Colonic mucosa (tissue), 4 donors: ENCODE data around the gene HNRNPR. TPM values are rescaled to one million over a fixed set of nuclear protein-coding genes. Genes with fewer than 3 reads are reported as not detected.
"Not testable (repeated sequence)": the region's sequence is repeated elsewhere in the genome, so short reads cannot be mapped to it uniquely, and the experiment has no call there.

Experiments used
- DNase-seq: peaks from one replicate; pipeline ENCODE4 v3.0.0-alpha.2; 2020
- H3K27ac ChIP-seq: fragments of 200-600 bp; one replicate; pipeline ENCODE4 v1.8.0; 2021
- H3K27me3 ChIP-seq: fragments of 200-600 bp; one replicate; pipeline ENCODE4 v1.8.0; 2021
- H3K36me3 ChIP-seq: fragments of 200-600 bp; one replicate; pipeline ENCODE4 v1.8.0; 2021
- H3K4me1 ChIP-seq: fragments of 200-600 bp; one replicate; pipeline ENCODE4 v1.8.0; 2021; ENCODE audit warnings: mild to moderate bottlenecking
- H3K4me3 ChIP-seq: fragments of 200-600 bp; one replicate; pipeline ENCODE4 v1.8.0; 2021
- H3K9ac ChIP-seq, 2 donors: one replicate each; pipeline ENCODE4 v1.7.0; 2013; ENCODE audit warnings: control low read depth in 2 of 2, low read depth in 2 of 2, low read length in 2 of 2
- H3K9me3 ChIP-seq: fragments of 200-600 bp; one replicate; pipeline ENCODE4 v1.8.0; 2021
- CTCF ChIP-seq: fragments of 200-600 bp; IDR thresholded peaks from one replicate; pipeline ENCODE4 v1.8.0; 2022; ENCODE audit warnings: antibody characterized with exemption, mild to moderate bottlenecking
- intact Hi-C: fragments of 100-400 bp; cut with DNase I; formaldehyde crosslinking; loops from one replicate; pipeline ENCODE4 v1.14.1; 2022
- total RNA-seq, 2 donors: library from RNA; stranded (reverse); fragmentation: NEBNext Ultra II Directional in 1 of 2; extraction: Animal tissue kit (Norgen Biotek cat#: 25700) in 1 of 2; gene quantifications; one replicate each; pipeline ENCODE4 v1.2.1, GENCODE V29; 2021
- donor health status: healthy.
- donor health status: DM: no; HTN: no; CAD: no.
- donor health status: DM: no; HTN: no; CAD: no.

Gene HNRNPR
- total RNA-seq, 2 donors from 2014 or later = 103 to 165 TPM

DNA sequence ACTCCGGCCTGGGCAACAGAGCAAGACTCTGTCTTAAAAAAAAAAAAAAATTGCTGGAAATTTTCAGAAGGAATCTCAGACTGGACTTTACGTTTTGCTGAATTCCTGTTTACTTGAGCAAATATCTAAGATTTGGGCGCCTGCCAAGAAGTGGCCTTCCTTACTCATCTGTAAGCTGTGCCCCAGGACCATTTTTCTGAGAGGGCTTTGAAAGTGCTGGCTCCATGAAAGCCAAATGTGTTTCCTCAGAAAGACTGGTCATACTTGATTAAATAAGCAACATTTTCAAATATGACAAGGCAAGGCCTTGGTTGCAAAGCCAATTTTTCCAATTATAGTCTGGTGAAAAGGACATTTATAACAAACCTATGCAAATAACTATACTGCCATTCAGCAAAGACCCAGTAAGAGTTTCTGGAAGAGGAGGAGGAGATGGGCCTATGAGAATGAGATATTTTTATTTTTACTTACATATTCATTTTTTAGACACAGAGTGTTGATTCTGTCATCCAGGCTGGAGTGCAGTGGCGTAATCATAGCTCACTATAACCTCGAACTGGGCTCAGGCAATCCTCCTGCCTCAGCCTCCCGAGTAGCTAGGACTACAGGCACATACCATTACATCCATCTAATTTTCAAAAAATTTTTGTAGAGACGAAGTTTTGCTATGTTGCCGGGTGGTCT, 70.5 kb downstream of the HNRNPR start:
- Histone ChIP-seq H3K4me1 (no peaks in the 10 kb centered on the region), H3K4me3 (no peak overlapping the region), H3K9me3 (no peaks in the 10 kb centered on the region), H3K36me3 (no peaks in the 10 kb centered on the region), H3K27ac (no peak overlapping the region), H3K9ac (no peak overlapping the region), H3K27me3 (no peaks in the 10 kb centered on the region)
- intact Hi-C loops = loop anchor here (10.0 kb wide), 1 partner anchor 179 kb away; no protein-coding TSS in a partner anchor
- peak; percentile 23 for DNase-seq
- no peak for TF ChIP-seq CTCF

GRCh38 chr1:23263380-23263887, 80.7 kb downstream of the HNRNPR start:
- H3K27me3 ChIP-seq = no peaks in the 10 kb centered on the region
- no peak for TF ChIP-seq CTCF
- H3K9me3 ChIP-seq = no peaks in the 10 kb centered on the region
- intact Hi-C loops = no loop called here
- no peak overlapping the region for H3K27ac ChIP-seq
- H3K4me3 ChIP-seq = no peak overlapping the region
- H3K4me1 ChIP-seq = no peaks in the 10 kb centered on the region
- DNase-seq = no peak
- H3K9ac ChIP-seq = no peak overlapping the region
- H3K36me3 ChIP-seq = no peaks in the 10 kb centered on the region

- H3K27me3 ChIP-seq, intact Hi-C loops, H3K36me3 ChIP-seq, H3K4me3 ChIP-seq, H3K9ac ChIP-seq, DNase-seq, H3K27ac ChIP-seq, H3K4me1 ChIP-seq, H3K9me3 ChIP-seq: not testable (repeated sequence)
Observed at GRCh38 chr1:23258082-23258481, 86.0 kb downstream of the HNRNPR start.

GRCh38 chr1:23257371-23257770, 86.7 kb downstream of the HNRNPR start:
- H3K9me3 ChIP-seq, H3K9ac ChIP-seq, intact Hi-C loops, H3K4me1 ChIP-seq, H3K36me3 ChIP-seq, H3K4me3 ChIP-seq, H3K27me3 ChIP-seq, DNase-seq, H3K27ac ChIP-seq: not testable (repeated sequence)

Other genes starting within 250 kb of the HNRNPR start
- gene LUZP1, start 175.4 kb downstream of the HNRNPR start, total RNA-seq = 10 to 100 TPM; 42.4 to 50.4 TPM
- under 1 TPM; 0.27 to 0.42 TPM for gene HTR1D, start 126.8 kb downstream of the HNRNPR start, total RNA-seq
- 10 to 100 TPM in 1 of 2 donors, 1 to 10 TPM in 1; 7.1 to 13.9 TPM for gene ZNF436, start 25.6 kb upstream of the HNRNPR start, total RNA-seq
- 100 to 1,000 TPM; 128 to 133 TPM for gene TCEA3, start 80.5 kb upstream of the HNRNPR start, total RNA-seq
- gene ASAP3, start 139.9 kb upstream of the HNRNPR start, total RNA-seq = 10 to 100 TPM; 22.9 to 27.3 TPM
- 10 to 100 TPM in 1 of 2 donors, 1 to 10 TPM in 1; 8.2 to 32.9 TPM for gene E2F2, start 186.9 kb upstream of the HNRNPR start, total RNA-seq
- gene ID3, start 215.2 kb upstream of the HNRNPR start, total RNA-seq = 100 to 1,000 TPM; 106 to 221 TPM